ENCODE results near the gene EPB41L4B. TPM values are rescaled to one million over a fixed set of nuclear protein-coding genes. Genes with fewer than 3 reads are reported as not detected.
A peak's percentile ranks its signal among the peaks of the same experiment; 100 is the strongest.
"Not testable (repeated sequence)": the region's sequence is repeated elsewhere in the genome, so short reads cannot be mapped to it uniquely, and the experiment has no call there.

The EPB41L4B gene
- polyA plus RNA-seq, 3 donors: 10.9 to 17.3 (median 14.9) TPM

DNA sequence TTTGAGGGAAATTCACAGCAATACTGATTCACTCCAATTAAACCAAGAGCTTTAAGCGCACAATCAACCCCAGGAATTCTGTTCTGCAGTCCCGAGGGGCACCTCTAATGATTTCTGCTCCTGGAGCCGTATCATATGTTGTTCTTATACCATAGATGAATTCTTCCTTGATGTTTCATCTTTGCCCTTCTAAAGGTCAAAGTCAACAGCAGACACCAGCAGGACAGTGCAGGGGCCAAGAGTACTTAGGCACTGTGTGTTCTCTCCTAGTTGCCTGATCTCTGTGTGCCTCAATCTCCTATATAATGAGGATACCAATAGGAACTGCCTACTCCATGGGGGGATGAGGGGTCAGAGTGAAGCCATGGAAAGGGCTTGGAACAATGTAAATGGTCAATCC lies 16.5 kb downstream of the EPB41L4B start:
- DNase-seq: no peak

DNA sequence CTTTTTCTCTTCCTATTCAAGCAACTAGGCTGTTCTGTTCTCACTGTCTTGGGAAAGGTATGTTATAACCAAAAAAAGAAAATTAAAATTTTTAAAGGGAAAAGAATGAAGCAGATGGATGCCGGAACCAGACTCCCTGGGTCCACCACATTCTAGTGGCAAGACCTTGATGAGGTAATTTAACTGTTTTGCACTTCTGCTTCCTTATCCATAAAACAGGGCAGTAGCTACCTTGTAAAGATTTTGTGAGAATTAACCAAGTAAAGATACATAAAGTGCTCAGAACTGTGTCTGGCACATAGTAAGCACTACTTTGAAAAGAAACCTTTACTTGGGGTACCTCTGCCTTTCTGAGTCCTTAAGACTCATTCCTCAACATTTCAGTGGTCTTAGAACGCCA lies 17.0 kb downstream of the EPB41L4B start:
- DNase-seq: no peak

DNA sequence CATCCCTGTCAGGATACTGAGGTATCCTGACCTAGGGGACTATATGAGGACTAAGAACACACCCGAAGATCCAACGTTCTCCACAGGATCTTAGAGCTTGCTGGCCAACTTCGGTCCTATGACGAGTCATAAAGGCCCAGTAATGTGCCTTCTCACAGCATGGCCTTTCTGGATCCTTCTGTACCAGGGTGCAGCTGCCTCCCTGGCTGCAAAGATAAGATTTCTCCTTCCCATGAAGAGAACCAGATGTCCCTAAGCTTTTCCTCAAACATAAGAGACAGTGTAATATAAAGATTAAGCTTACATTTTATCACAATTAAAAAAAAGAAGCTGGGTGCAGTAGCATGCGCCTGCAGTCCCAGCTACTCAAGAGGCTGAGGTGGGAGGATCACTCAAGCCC lies 18.3 kb downstream of the EPB41L4B start:
- no peak for DNase-seq

DNA sequence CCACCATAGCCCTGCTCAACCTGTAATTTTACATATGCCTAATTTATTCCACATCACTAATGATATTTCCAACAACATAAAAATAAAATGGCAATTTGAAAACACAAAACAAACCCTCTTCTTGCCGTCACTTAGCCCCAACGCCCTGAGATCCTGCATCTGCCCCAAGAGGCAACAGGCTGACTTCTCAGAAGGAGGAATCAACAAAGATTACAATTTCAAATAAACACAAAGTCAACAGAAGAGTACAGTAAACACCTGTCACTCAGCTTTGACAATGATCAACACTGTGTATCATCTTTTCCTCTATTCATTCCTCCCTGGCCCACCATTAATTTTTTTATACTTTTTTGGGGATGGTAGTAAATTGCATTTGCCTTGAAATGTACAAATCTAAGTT lies 19.8 kb downstream of the EPB41L4B start:
- DNase-seq: no peak

DNA sequence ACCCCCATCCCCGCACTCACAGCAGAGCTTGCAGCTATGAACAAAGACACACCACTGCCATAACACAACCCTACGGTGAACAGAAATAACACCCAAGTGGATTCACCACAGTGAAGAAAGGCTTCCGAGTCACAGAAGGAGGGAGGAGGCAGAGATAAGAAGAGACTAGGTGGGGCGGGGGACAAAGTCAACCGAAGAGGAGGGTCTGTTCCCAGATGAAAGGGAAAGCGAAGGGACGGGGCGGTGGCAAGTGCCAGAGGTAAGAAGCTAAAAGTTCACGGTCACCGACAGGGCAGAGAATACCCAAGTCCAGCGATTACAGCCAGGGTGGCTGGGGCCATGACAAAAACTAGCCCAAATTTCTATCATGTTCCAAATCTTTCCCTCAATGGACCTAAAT lies 21.0 kb downstream of the EPB41L4B start:
- no peak for DNase-seq

DNA sequence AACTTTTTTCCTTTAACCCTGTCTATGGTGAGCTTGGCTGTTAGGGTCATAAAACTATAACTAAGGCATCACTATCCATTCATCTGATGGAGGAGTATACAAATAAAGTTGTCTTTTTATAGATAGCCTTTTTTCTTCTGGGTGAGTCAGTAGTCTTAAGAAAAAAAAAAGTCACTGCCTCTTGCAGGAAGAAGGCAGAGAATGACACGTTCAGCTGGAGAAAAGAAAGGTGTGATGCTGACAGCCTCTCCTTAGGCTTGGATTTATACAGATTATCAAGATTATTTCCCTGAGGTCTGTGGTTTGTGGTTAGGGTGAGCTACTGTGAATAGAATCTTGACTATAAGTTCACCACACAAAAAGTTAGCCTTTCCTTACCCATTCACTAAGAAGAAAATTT lies 23.0 kb downstream of the EPB41L4B start:
- DNase-seq: no peak

DNA sequence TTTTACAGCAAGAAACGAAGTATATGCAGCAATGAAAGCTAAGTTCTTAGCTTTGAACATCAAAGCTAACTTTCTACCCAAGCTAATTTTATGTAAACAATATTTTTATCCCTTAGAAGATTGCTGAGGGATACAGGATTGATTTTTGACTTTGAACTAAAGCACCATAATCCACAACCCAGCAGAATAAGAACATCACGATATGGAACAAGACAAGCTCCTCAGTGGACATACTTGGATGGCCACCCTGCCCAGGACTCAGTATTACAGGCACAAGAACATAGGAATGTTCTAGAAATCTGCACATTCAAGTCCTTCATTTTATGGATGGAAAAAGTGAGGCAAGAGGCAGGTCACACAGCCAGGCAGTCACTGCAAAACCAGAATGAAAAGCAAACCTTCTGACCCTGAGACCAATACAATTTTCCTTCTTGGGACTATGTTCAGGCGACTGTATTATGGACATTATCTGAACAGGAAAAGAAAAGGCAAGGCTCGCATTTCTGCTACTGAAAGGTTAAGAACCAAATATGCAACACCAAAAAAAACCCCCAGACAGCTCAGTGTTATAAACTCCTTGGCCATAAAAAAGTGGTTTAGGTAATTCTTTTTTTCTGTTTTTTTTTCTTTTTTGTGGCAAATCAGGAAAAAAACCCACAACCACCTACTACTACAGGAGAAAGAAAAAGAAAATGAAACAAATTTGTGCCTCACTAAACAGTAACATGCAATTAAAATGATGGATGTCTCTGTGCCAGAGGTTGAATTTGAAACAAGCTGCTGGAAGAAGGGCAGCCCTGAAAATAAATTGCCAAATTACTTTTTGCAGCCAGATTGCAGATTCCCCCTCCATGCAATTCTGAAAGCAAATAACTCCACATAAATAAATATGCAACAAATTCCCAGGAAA lies 25.4 kb downstream of the EPB41L4B start:
- peak; percentile 72 for DNase-seq

DNA sequence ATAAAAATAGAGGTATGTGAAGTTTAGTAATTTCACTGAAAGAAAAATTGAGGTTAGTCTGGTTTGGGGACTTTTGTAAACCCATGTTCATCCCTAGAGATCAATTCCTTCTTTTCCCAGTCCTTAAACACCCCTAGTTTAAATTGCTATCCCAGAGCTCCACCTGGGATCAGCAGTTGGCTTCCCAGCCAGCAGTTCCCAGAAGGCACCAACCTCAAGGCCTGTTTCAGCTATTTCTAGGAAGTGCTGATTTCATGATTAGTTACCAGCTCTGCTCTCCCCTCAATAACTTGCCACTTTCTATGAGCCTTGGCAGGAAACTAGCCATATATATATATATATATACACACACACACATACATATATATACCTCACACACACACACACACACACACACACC lies 30.5 kb downstream of the EPB41L4B start:
- DNase-seq: no peak

DNA sequence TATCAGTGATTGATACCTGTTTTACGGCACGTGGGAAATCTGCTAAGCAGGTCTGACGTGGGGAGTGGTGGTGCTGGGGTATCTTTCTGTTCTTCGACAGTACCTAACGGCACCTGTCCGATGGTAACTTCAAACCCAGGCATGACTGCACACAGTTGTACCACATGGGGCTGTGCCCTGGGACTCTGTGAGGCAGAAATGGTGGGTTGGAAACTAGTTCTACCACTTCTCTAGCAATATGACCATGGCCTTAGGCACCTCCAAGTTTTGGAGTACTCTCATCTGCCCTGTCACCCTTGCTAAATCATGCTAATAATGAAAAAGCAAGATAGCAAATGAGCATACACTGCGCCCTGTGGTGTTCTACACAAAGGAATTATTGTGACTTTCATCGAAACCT lies 30.9 kb downstream of the EPB41L4B start:
- no peak for DNase-seq

DNA sequence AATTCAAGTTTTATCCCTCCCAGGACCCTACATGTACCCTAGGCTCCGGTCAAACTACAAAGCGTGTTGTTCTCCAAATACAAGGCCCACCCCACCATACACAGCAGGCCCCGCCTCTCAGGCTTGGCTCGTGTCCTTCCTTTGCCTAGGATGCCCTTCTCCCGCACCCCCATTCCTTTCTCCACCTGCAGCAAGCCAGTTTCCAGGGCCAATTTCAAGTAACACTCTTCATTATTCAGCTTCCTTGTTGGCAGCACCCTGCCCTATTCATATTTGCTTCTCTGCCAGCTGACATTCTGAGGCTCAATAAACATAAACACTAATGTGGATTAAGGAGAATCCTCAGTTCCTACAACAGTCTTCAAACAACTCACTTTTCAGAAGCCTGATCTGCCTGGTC lies 31.7 kb downstream of the EPB41L4B start:
- DNase-seq: no peak

DNA sequence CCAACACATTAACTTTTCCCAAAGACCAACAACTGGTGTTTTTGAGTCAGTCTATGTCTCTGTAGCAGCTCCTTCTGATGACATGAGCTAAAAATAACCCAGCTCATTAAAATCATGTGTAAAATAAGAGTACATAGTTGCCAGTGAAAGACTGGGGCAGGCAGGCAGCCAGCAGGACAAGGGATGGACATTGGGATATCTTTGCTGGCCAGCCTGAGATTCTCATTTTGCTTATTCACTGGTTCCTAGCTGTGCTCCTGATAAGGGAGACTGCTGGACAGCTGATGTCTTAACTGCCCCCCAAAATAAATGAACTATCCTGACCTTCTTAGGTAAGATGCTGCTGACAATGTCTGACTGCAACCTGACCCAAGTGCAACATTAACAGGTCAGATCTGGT lies 33.9 kb downstream of the EPB41L4B start:
- no peak for DNase-seq

DNA sequence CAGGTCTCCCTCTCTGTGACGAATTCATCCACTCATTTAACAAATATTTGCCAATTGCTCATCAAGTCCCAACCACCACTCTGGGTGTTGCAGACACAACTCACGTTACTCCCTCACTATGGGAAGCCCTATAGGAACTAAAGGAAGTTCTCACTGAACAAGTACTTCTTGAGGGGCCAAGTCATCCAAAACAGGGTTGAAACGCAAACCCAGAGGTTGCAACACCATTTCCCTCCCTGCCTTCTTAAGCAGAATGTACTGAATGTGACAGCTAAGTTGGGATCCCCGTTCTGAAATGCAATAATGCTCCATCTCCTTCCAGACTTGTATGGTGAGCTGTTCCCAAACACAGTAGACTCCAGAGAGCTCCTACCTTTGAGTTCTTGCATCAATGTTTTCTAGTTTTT lies 34.3 kb downstream of the EPB41L4B start:
- no peak for DNase-seq

DNA sequence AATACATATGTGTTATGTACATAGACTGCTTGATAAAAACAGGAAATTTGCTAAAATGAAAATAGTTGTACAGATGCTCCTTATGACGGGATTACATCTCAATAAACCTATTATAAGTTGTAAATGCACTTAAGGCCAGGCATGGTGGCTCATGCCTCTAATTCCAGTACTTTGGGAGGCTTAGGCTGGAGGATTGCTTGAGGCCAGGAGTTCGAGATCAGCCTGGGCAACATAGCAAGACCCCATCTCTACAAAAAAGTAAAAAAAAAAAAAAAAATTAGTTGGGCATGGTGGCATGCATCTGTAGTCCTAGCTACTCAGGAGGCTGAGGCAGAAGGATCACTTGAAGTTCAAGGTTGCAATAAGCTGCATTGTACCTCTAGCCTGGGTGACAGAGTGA lies 37.2 kb downstream of the EPB41L4B start:
- DNase-seq: not testable (repeated sequence)

DNA sequence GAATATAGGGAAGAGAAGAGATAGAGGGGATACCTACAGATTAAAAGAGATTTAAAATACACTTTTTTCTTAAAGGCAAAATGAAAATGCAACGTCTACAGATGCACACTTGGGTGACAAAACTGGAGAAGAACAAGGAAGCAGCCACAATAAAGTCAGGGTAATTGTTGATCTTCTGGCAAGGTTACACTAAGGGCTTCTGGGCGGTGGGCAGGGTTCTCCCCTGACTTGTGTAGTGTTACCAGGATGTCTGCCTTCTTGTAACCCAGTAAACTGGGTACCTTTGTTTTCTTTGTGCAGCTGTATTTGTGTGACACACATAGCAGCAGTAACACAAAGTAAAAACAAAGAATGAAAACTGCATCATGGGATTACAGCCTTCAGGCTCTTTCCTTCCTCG lies 37.8 kb downstream of the EPB41L4B start:
- no peak for DNase-seq

DNA sequence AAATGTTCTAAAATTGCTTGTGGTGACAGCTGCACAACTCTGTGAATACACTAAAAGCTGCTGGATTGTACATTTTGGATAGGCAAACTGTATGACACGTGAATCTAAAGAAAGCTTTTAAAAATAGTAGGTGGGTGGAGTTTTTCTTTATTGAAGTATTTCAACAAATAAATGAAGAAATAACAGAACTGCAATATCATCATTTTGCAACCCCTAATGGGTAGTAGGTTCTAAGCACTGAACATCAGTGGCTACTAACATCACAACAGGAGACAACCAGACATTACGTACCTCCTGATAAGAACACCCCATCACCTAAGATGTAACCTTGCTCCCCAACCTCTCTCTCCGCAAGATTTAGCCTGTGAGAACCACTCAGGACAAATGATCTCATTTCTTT lies 38.6 kb downstream of the EPB41L4B start:
- no peak for DNase-seq

DNA sequence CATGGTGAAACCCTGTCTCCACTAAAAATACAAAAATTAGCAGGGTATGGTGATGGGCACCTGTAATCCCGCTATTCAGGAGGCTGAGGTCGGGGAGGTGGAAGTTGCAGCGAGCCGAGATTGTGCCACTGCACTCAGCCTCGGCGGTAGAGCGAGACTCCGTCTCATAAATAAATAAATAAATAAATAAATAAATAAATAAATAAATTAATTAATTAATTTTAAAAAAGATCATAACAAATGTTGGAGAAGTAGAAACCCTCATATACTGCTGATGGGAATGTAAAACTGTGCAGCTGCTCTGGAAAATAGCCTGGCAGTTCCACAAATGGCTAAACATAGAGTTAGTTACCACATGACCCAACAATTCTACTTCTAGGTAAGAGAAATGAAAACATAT lies 39.3 kb downstream of the EPB41L4B start:
- DNase-seq: no peak

DNA sequence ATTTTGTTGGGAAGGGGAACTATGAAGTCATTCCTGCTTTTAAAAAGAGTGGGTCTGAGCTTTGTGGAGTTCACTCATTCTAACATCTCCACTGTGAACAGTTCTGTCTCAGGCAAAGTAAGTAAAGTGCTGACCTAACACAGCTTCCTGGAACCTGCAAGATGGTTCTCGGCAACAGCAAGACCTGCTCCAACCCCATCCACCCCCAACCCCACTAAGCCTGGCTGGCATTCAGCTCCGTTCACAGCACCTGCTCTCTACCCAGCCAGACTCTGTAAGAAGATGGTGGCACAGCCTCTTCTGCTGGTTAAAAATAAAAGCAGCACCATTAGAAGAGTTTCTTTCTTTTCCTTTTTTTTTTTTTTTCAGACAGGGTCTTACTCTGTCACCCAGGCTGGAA lies 42.0 kb downstream of the EPB41L4B start:
- no peak for DNase-seq

DNA sequence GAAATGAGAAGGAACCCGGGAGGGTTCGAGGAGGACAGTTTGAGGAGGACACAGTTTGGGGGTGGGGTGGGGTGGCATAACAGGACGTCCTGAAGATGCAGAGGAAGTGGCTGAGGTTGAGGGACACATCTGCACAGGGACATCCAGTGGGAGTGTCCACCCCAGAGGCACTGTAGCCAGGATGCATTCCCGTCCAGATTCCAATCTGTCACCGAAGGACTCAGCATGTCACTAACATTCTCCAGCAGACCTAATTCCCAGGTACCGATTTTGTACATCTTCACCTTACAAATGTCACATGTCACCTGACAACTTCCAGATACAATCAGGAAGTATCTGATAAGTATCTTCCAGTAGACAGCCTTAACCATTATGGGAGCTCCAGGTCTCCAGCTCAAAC lies 42.6 kb downstream of the EPB41L4B start:
- DNase-seq: no peak

DNA sequence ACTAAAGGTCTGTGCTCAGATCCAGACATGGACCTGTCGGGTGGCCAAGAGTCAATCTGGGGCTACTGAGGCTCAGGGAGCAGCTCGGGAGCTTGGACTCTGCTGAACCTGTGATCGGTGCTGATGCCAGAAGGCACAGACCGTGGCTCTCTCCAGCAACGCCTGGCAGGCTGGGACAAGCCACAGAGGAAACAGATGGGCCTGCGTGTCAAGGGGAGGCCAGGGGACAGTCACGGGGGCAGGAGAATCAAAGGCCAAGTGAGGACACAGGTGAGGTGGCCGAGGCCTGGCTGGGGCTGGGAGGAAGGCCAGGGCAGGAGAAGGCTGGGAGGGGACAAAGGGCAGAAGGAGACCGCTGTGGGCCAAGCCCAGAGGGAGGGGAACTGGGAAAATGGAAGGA lies 43.4 kb downstream of the EPB41L4B start:
- DNase-seq: no peak

DNA sequence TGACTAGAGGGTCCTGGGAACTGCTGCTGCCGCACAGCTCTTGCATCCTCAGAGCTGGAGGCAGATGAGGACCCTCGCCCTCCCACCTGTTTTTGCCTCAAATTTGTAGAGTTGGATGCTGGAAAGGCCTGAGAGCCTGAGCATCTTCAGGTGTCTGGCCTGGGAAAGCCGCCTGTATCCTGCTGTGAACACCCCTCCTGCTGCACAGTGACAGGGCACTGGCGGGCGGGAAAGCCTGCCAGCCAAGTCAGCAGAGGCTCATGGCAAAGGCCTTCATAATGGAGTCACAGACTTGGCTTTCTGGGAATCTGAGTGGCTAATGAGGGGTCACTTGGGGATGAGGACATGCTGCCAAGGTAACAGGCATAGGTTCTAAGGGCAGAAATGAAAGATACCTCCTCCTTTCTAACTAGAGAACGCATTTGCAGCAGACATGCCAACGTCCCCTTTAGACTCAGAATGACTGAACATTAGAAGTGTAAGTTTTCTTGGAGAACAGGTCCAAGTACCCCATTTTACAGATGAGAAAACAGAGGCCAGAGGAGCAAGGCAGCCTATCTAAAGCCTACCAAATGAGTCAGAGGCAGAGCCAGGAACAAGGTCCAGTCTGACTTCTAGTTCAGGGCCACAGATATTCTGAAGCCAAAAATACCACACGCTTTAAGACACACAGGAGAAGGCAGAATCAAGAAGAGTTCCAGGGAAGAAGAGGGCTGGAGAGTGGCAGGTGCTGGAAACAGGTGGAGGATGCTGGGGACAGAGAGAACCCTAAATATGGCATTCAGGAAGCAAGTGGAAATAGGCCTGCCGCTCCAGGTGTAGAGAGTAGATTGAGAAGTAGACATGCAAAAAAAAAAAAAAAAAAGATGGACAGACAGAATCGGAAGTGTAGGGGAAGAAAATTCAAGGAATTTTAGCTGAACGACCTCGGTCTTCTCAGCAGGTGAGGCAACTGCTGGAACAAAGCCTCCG lies 44.1 kb downstream of the EPB41L4B start:
- DNase-seq: no peak

DNA sequence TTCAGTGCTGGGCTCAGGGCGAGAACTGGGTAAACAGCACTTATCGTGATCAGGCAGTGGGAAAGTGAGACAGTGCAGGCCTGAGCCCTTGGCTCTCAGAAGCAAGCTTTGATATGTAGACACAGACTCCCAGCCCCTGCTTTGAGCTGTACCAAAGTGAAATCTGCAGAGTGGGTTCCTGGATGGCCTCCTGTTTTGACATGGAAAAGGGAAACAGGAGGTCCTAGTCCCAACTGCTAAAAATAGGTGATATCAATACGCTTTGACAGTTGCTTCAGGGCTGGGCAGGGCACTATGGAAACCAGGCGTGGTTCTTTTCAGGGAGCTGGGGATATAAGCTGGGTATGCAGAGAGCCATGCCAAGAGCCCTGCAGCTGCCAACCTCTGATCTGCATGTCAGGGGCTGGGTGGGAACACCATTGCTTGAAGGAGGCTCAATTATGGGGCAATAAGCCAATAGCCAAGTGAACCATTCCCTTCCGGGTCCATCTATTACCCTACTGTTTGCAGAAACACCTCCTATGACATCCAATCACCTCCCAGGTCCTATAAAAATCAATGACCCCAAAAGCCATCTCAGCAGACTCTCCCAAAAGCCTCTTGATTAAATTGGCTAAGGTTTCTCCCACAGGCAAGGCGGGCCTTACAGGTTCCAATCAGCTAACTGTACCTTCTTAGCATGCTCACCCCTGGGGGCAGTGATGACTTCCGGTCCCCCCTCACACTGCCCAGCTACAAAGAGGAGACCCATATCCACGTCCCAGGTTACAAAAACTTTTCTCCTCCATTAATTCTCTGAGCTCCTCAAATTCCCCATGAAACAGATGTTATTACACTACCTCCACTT lies 45.8 kb downstream of the EPB41L4B start:
- DNase-seq: no peak

DNA sequence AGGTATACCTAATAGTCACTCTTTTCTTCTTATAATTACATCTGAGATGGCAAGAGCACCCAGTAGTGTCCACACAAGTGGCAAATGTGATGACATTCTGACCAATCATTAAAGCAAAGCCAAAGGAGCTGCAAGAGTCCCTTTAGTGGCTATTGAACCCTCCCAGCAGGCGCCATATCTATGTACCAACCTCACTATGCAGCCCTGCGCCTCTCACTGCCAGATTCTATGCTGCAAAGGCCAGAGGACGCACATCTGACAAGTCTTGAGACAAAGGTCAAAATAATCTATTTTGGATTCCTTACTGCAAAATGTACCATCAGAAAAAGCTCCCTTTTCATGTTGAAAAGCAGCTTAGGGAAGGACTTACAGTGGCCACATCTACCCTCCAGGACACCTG lies 47.0 kb downstream of the EPB41L4B start:
- DNase-seq: no peak

All from renal pelvis (tissue), 4 donors.